Mucosa of descending colon (tissue), 3 donors: ENCODE results near the gene TMOD1. TPM values are rescaled to one million over a fixed set of nuclear protein-coding genes. Genes with fewer than 3 reads are reported as not detected.
"Not testable (repeated sequence)": the region's sequence is repeated elsewhere in the genome, so short reads cannot be mapped to it uniquely, and the experiment has no call there.

Experiments used
- ATAC-seq: fragments of 200-7000 bp; cut with Tn5 transposase; one replicate; pipeline ENCODE4 v1.9.1; 2020; ENCODE audit warnings: mild to moderate bottlenecking, moderate library complexity
- DNase-seq, 3 donors: peaks; one replicate each; pipeline ENCODE4 v3.0.0-alpha.2; 2020
- H3K36me3 ChIP-seq: fragments of 200-600 bp; one replicate; pipeline ENCODE4 v1.8.0; 2021; ENCODE audit warnings: low read depth, mild to moderate bottlenecking
- H3K4me1 ChIP-seq: fragments of 200-600 bp; one replicate; pipeline ENCODE4 v1.8.0; 2021; ENCODE audit warnings: low read depth, mild to moderate bottlenecking
- H3K4me3 ChIP-seq: fragments of 200-600 bp; one replicate; pipeline ENCODE4 v1.8.0; 2021; ENCODE audit warnings: mild to moderate bottlenecking
- H3K9me3 ChIP-seq: fragments of 200-600 bp; one replicate; pipeline ENCODE4 v1.8.0; 2021; ENCODE audit warnings: mild to moderate bottlenecking
- intact Hi-C, 2 donors: fragments of 100-400 bp; cut with DNase I in 1 of 2; cut with micrococcal nuclease in 1 of 2; formaldehyde crosslinking; loops; one replicate each; pipeline versions ENCODE4 v1.11.0 to v1.11.1; 2022; cut with DNase I, micrococcal nuclease
- total RNA-seq, 3 donors: library from RNA; stranded (reverse); fragmentation: NEBNext Ultra II Directional in 2 of 3; extraction: Animal tissue kit (Norgen Biotek cat#: 25700) in 2 of 3; gene quantifications; one replicate each; pipeline versions ENCODE4 v1.2.1 to v1.2.4, GENCODE V29; 2021 to 2023
- TF ChIP-seq, protein P1 (sequence below): fragments of 200-600 bp; IDR thresholded peaks from one replicate; pipeline ENCODE4 v1.8.0; 2022; ENCODE audit warnings: antibody characterized with exemption, mild to moderate bottlenecking
- donor health status: DM: no; HTN: no; CAD: no; lungs with moderate emphysema.
- donor health status: DM: no; HTN: no; CAD: no.
- donor health status: DM: no; HTN: yes; CAD: no.

Gene TMOD1
- total RNA-seq, 3 donors from 2014 or later: 2.6 to 36.0 (median 3.9) TPM

DNA sequence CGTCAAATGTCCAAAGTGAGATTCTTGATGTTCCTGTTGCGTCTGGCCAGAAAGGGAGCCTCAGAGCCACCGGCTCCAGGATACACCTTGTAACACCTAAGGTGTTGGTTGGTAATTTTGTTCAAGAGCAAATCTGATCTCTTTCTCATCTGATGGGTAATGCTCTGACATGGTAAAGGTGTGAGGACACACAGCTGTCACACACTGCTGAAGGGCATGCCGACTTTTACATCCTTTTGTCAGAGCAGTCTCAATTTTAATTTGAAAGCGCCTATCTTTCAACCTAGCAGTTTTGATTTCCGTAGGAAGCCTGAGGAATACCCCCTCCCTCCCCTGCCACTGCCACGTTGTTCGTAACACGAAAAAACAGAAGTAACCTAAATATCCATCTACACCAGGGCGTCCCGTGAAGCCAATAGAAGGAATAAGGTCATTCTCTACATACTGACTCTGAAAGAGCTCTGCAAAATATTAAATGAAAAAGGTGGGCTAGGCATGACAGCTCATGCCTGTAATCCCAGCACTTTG lies 74.3 kb downstream of the TMOD1 start:
- no peaks in the 10 kb centered on the region for H3K36me3 ChIP-seq
- ATAC-seq: no peak
- no peaks in the 10 kb centered on the region for H3K9me3 ChIP-seq
- intact Hi-C loops: no loop called here
- DNase-seq: no peak
- H3K4me3 ChIP-seq: no peak overlapping the region
- no peaks in the 10 kb centered on the region for H3K4me1 ChIP-seq
- TF ChIP-seq, protein P1, sequence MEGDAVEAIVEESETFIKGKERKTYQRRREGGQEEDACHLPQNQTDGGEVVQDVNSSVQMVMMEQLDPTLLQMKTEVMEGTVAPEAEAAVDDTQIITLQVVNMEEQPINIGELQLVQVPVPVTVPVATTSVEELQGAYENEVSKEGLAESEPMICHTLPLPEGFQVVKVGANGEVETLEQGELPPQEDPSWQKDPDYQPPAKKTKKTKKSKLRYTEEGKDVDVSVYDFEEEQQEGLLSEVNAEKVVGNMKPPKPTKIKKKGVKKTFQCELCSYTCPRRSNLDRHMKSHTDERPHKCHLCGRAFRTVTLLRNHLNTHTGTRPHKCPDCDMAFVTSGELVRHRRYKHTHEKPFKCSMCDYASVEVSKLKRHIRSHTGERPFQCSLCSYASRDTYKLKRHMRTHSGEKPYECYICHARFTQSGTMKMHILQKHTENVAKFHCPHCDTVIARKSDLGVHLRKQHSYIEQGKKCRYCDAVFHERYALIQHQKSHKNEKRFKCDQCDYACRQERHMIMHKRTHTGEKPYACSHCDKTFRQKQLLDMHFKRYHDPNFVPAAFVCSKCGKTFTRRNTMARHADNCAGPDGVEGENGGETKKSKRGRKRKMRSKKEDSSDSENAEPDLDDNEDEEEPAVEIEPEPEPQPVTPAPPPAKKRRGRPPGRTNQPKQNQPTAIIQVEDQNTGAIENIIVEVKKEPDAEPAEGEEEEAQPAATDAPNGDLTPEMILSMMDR: no peak

DNA sequence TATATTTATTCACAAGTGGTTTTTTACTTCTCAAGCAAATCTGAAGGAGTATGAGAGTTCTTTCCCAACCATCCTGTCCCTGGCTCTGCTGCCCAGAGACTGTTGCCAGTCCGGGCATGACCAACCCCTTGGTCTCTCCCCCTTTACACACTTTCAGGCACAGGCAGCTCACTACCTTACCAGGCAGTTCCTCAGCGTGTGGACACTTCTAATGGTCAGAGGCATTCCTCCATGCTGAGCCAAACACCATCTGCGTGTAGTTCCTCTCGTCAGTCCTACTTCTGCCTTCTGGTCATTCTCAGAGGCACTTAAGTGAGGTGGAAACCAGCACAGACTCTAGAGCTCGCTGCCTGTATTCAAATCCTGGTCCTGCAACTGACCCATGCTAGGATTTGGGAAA lies 75.6 kb downstream of the TMOD1 start:
- ATAC-seq (no peak), DNase-seq (no peak)
- intact Hi-C loops: no loop called here
- Histone ChIP-seq H3K4me3 (no peak overlapping the region), H3K4me1 (no peaks in the 10 kb centered on the region), H3K36me3 (no peaks in the 10 kb centered on the region), H3K9me3 (no peaks in the 10 kb centered on the region)
- TF ChIP-seq, protein P1: no peak

DNA sequence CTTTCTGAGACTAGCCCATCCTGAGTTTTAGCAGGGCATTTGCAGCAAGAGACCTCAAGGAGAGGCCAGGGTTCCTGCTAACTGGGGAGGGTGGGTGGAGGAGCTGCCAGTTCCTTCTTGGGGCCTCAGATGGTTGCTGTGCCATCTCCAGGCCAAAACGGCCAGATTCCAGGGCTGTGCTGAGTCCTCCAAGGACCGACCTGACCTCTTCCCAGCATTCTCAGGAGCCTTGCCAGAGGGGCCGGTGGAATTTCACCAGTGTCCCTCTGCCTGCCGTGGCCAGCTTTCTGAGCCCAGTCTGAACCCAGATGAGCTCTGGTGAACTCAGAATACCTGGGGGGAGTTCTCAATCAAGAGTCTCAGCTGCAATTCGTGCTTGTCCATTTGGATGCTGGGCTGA lies 77.4 kb downstream of the TMOD1 start:
- ATAC-seq (no peak), DNase-seq (no peak)
- Histone ChIP-seq H3K9me3 (no peaks in the 10 kb centered on the region), H3K36me3 (no peaks in the 10 kb centered on the region), H3K4me3 (no peak overlapping the region), H3K4me1 (no peaks in the 10 kb centered on the region)
- intact Hi-C loops: no loop called here
- TF ChIP-seq, protein P1: no peak

DNA sequence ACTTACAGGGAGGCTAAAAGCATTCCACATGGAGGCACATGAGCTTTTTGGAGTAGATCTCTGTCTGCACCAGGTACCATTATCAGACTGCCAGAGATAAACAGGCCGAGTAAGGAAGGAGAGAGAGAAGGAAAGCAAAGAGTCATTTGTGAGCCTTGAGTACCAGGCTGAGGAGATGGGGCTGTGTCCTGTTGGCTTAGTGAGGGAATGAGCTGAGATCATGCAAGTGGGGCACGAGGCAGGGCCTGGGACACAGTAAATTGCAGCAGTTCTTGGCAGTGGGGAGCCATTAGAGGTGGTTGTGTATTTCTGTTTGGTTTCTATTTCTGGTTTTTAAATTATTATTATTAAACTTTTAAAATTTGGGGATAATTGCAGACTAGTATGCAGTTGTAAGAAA lies 78.4 kb downstream of the TMOD1 start:
- no peaks in the 10 kb centered on the region for H3K36me3 ChIP-seq
- no peaks in the 10 kb centered on the region for H3K4me1 ChIP-seq
- intact Hi-C loops: no loop called here
- no peak for DNase-seq
- TF ChIP-seq, protein P1: no peak
- no peak overlapping the region for H3K4me3 ChIP-seq
- ATAC-seq: no peak
- H3K9me3 ChIP-seq: no peaks in the 10 kb centered on the region

DNA sequence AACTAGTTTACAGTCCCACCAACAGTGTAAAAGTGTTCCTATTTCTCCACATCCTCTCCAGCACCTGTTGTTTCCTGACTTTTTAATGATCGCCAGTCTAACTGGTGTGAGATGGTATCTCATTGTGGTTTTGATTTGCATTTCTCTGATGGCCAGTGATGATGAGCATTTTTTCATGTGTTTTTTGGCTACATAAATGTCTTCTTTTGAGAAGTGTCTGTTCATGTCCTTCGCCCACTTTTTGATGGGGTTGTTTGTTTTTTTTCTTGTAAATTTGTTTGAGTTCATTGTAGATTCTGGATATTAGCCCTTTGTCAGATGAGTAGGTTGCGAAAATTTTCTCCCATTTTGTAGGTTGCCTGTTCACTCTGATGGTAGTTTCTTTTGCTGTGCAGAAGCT lies 80.1 kb downstream of the TMOD1 start:
- intact Hi-C loops, H3K9me3 ChIP-seq, H3K36me3 ChIP-seq, H3K4me3 ChIP-seq, ATAC-seq, H3K4me1 ChIP-seq, DNase-seq: not testable (repeated sequence)

DNA sequence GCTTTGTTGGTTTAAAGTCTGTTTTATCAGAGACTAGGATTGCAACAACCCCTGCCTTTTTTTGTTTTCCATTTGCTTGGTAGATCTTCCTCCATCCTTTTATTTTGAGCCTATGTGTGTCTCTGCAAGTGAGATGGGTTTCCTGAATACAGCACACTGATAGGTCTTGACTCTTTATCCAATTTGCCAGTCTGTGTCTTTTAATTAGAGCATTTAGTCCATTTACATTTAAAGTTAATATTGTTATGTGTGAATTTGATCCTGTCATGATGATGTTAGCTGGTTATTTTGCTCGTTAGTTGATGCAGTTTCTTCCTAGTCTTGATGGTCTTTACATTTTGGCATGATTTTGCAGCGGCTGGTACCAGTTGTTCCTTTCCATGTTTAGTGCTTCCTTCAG lies 83.3 kb downstream of the TMOD1 start:
- not testable (repeated sequence) for DNase-seq

DNA sequence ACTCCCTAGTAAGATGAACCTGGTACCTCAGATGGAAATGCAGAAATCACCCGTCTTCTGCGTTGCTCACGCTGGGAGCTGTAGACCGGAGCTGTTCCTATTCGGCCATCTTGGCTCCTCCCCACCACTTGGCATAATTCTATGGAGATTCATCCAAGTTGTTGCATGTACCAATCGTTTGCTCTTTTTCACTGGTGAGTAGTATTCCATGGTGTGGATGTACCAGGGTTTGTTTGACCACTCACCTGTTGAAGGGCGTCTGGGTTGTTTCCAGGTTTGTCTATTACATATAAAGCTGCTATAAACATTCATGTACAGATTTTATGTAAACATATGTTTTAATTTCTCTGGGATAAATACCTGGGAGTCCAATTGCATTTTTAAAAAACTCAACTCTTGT lies 85.4 kb downstream of the TMOD1 start:
- intact Hi-C loops, H3K4me3 ChIP-seq: not testable (repeated sequence)

More for the DNA sequence above, 83.3 kb downstream of the TMOD1 start:
- H3K9me3 ChIP-seq, ATAC-seq, H3K36me3 ChIP-seq, intact Hi-C loops, H3K4me3 ChIP-seq, H3K4me1 ChIP-seq: not testable (repeated sequence)

More for the DNA sequence above, 85.4 kb downstream of the TMOD1 start:
- H3K9me3 ChIP-seq, H3K4me1 ChIP-seq, DNase-seq, H3K36me3 ChIP-seq, ATAC-seq: not testable (repeated sequence)
